Measurements from ENCODE around the gene NT5DC4.

The NT5DC4 gene

GRCh38 chr2:112727276-112728028 lies 6.6 kb downstream of the NT5DC4 start:
- no peak overlapping the region for H3K27ac ChIP-seq (ENCODE audit: low read depth in 2 of 2, low read length in 2 of 2)
- H3K36me3 ChIP-seq (ENCODE audit: control insufficient read depth in 2 of 2, insufficient read depth in 2 of 2, low read length in 2 of 2) = no peaks in the 10 kb centered on the region
- no peak overlapping the region for H3K4me3 ChIP-seq (ENCODE audit: low read length in 2 of 2)
- H3K9ac ChIP-seq (ENCODE audit: low read depth in 1 of 2, low read length in 2 of 2) = no peak overlapping the region
- H3K9me3 ChIP-seq (ENCODE audit: control insufficient read depth in 2 of 2, low read length in 2 of 2) = no peaks in the 10 kb centered on the region
- peaks cover 0 to 2% of the 10 kb centered on the region in 2 donors for H3K27me3 ChIP-seq (ENCODE audit: control insufficient read depth in 2 of 2, insufficient read depth in 2 of 2, low read length in 2 of 2)
- H3K4me1 ChIP-seq (ENCODE audit: control insufficient read depth in 2 of 2, insufficient read depth in 2 of 2, low read length in 2 of 2) = no peaks in the 10 kb centered on the region

- Histone ChIP-seq H3K9ac (ENCODE audit: low read depth in 1 of 2, low read length in 2 of 2) (no peak overlapping the region), H3K27ac (ENCODE audit: low read depth in 2 of 2, low read length in 2 of 2) (no peak overlapping the region), H3K9me3 (ENCODE audit: control insufficient read depth in 2 of 2, low read length in 2 of 2) (no peaks in the 10 kb centered on the region), H3K4me1 (ENCODE audit: control insufficient read depth in 2 of 2, insufficient read depth in 2 of 2, low read length in 2 of 2) (no peaks in the 10 kb centered on the region), H3K36me3 (ENCODE audit: control insufficient read depth in 2 of 2, insufficient read depth in 2 of 2, low read length in 2 of 2) (no peaks in the 10 kb centered on the region), H3K27me3 (ENCODE audit: control insufficient read depth in 2 of 2, insufficient read depth in 2 of 2, low read length in 2 of 2) (peaks cover 0 to 2% of the 10 kb centered on the region in 2 donors), H3K4me3 (ENCODE audit: low read length in 2 of 2) (no peak overlapping the region)
Observed at GRCh38 chr2:112728029-112728362, 7.2 kb downstream of the NT5DC4 start.

- peaks cover 0 to 2% of the 10 kb centered on the region in 2 donors for H3K27me3 ChIP-seq (ENCODE audit: control insufficient read depth in 2 of 2, insufficient read depth in 2 of 2, low read length in 2 of 2)
- no peak overlapping the region for H3K9ac ChIP-seq (ENCODE audit: low read depth in 1 of 2, low read length in 2 of 2)
- H3K4me1 ChIP-seq (ENCODE audit: control insufficient read depth in 2 of 2, insufficient read depth in 2 of 2, low read length in 2 of 2) = no peaks in the 10 kb centered on the region
- H3K27ac ChIP-seq (ENCODE audit: low read depth in 2 of 2, low read length in 2 of 2) = no peak overlapping the region
- no peaks in the 10 kb centered on the region for H3K9me3 ChIP-seq (ENCODE audit: control insufficient read depth in 2 of 2, low read length in 2 of 2)
- no peaks in the 10 kb centered on the region for H3K36me3 ChIP-seq (ENCODE audit: control insufficient read depth in 2 of 2, insufficient read depth in 2 of 2, low read length in 2 of 2)
- H3K4me3 ChIP-seq (ENCODE audit: low read length in 2 of 2) = no peak overlapping the region
Observed at GRCh38 chr2:112728378-112729175, 7.8 kb downstream of the NT5DC4 start.

GRCh38 chr2:112730216-112730615 lies 9.4 kb downstream of the NT5DC4 start:
- H3K4me3 ChIP-seq (ENCODE audit: low read length in 2 of 2) = no peak overlapping the region
- peaks cover 0 to 3% of the 10 kb centered on the region in 2 donors for H3K4me1 ChIP-seq (ENCODE audit: control insufficient read depth in 2 of 2, insufficient read depth in 2 of 2, low read length in 2 of 2)
- H3K9me3 ChIP-seq (ENCODE audit: control insufficient read depth in 2 of 2, low read length in 2 of 2) = no peaks in the 10 kb centered on the region
- no peak overlapping the region for H3K9ac ChIP-seq (ENCODE audit: low read depth in 1 of 2, low read length in 2 of 2)
- no peaks in the 10 kb centered on the region for H3K36me3 ChIP-seq (ENCODE audit: control insufficient read depth in 2 of 2, insufficient read depth in 2 of 2, low read length in 2 of 2)
- peaks cover 0 to 2% of the 10 kb centered on the region in 2 donors for H3K27me3 ChIP-seq (ENCODE audit: control insufficient read depth in 2 of 2, insufficient read depth in 2 of 2, low read length in 2 of 2)
- no peak overlapping the region for H3K27ac ChIP-seq (ENCODE audit: low read depth in 2 of 2, low read length in 2 of 2)

GRCh38 chr2:112730791-112731190 lies 10.0 kb downstream of the NT5DC4 start:
- no peaks in the 10 kb centered on the region for H3K9me3 ChIP-seq (ENCODE audit: control insufficient read depth in 2 of 2, low read length in 2 of 2)
- H3K27ac ChIP-seq (ENCODE audit: low read depth in 2 of 2, low read length in 2 of 2) = no peak overlapping the region
- peaks cover 0 to 3% of the 10 kb centered on the region in 2 donors for H3K4me1 ChIP-seq (ENCODE audit: control insufficient read depth in 2 of 2, insufficient read depth in 2 of 2, low read length in 2 of 2)
- H3K27me3 ChIP-seq (ENCODE audit: control insufficient read depth in 2 of 2, insufficient read depth in 2 of 2, low read length in 2 of 2) = peaks cover 0 to 2% of the 10 kb centered on the region in 2 donors
- no peaks in the 10 kb centered on the region for H3K36me3 ChIP-seq (ENCODE audit: control insufficient read depth in 2 of 2, insufficient read depth in 2 of 2, low read length in 2 of 2)
- H3K4me3 ChIP-seq (ENCODE audit: low read length in 2 of 2) = no peak overlapping the region
- H3K9ac ChIP-seq (ENCODE audit: low read depth in 1 of 2, low read length in 2 of 2) = no peak overlapping the region

GRCh38 chr2:112731479-112731878 lies 10.7 kb downstream of the NT5DC4 start:
- Histone ChIP-seq H3K9me3 (ENCODE audit: control insufficient read depth in 2 of 2, low read length in 2 of 2) (no peaks in the 10 kb centered on the region), H3K9ac (ENCODE audit: low read depth in 1 of 2, low read length in 2 of 2) (no peak overlapping the region), H3K27me3 (ENCODE audit: control insufficient read depth in 2 of 2, insufficient read depth in 2 of 2, low read length in 2 of 2) (peaks cover 0 to 2% of the 10 kb centered on the region in 2 donors), H3K4me1 (ENCODE audit: control insufficient read depth in 2 of 2, insufficient read depth in 2 of 2, low read length in 2 of 2) (peaks cover 0 to 3% of the 10 kb centered on the region in 2 donors), H3K27ac (ENCODE audit: low read depth in 2 of 2, low read length in 2 of 2) (no peak overlapping the region), H3K36me3 (ENCODE audit: control insufficient read depth in 2 of 2, insufficient read depth in 2 of 2, low read length in 2 of 2) (no peaks in the 10 kb centered on the region), H3K4me3 (ENCODE audit: low read length in 2 of 2) (no peak overlapping the region)

GRCh38 chr2:112733456-112733855 lies 12.6 kb downstream of the NT5DC4 start:
- Histone ChIP-seq H3K27me3 (ENCODE audit: control insufficient read depth in 2 of 2, insufficient read depth in 2 of 2, low read length in 2 of 2) (no peaks in the 10 kb centered on the region), H3K9ac (ENCODE audit: low read depth in 1 of 2, low read length in 2 of 2) (no peak overlapping the region), H3K4me1 (ENCODE audit: control insufficient read depth in 2 of 2, insufficient read depth in 2 of 2, low read length in 2 of 2) (peaks cover 0 to 3% of the 10 kb centered on the region in 2 donors), H3K4me3 (ENCODE audit: low read length in 2 of 2) (no peak overlapping the region), H3K9me3 (ENCODE audit: control insufficient read depth in 2 of 2, low read length in 2 of 2) (no peaks in the 10 kb centered on the region), H3K36me3 (ENCODE audit: control insufficient read depth in 2 of 2, insufficient read depth in 2 of 2, low read length in 2 of 2) (no peaks in the 10 kb centered on the region), H3K27ac (ENCODE audit: low read depth in 2 of 2, low read length in 2 of 2) (no peak overlapping the region)

- H3K27ac ChIP-seq (ENCODE audit: low read depth in 2 of 2, low read length in 2 of 2) = no peak overlapping the region
Observed at GRCh38 chr2:112733871-112734270, 13.1 kb downstream of the NT5DC4 start.

GRCh38 chr2:112737542-112738232 lies 16.9 kb downstream of the NT5DC4 start:
- H3K4me1 ChIP-seq (ENCODE audit: control insufficient read depth in 2 of 2, insufficient read depth in 2 of 2, low read length in 2 of 2) = peaks cover 0 to 3% of the 10 kb centered on the region in 2 donors
- H3K36me3 ChIP-seq (ENCODE audit: control insufficient read depth in 2 of 2, insufficient read depth in 2 of 2, low read length in 2 of 2) = peaks cover 0 to 5% of the 10 kb centered on the region in 2 donors
- H3K9me3 ChIP-seq (ENCODE audit: control insufficient read depth in 2 of 2, low read length in 2 of 2) = no peaks in the 10 kb centered on the region
- H3K27ac ChIP-seq (ENCODE audit: low read depth in 2 of 2, low read length in 2 of 2) = no peak overlapping the region
- no peaks in the 10 kb centered on the region for H3K27me3 ChIP-seq (ENCODE audit: control insufficient read depth in 2 of 2, insufficient read depth in 2 of 2, low read length in 2 of 2)
- no peak overlapping the region for H3K9ac ChIP-seq (ENCODE audit: low read depth in 1 of 2, low read length in 2 of 2)
- H3K4me3 ChIP-seq (ENCODE audit: low read length in 2 of 2) = no peak overlapping the region

More at GRCh38 chr2:112733871-112734270, 13.1 kb downstream of the NT5DC4 start:
- H3K27me3 ChIP-seq (ENCODE audit: control insufficient read depth in 2 of 2, insufficient read depth in 2 of 2, low read length in 2 of 2) = no peaks in the 10 kb centered on the region
- no peaks in the 10 kb centered on the region for H3K9me3 ChIP-seq (ENCODE audit: control insufficient read depth in 2 of 2, low read length in 2 of 2)
- H3K4me3 ChIP-seq (ENCODE audit: low read length in 2 of 2) = no peak overlapping the region
- no peak overlapping the region for H3K9ac ChIP-seq (ENCODE audit: low read depth in 1 of 2, low read length in 2 of 2)
- peaks cover 0 to 3% of the 10 kb centered on the region in 2 donors for H3K4me1 ChIP-seq (ENCODE audit: control insufficient read depth in 2 of 2, insufficient read depth in 2 of 2, low read length in 2 of 2)
- H3K36me3 ChIP-seq (ENCODE audit: control insufficient read depth in 2 of 2, insufficient read depth in 2 of 2, low read length in 2 of 2) = no peaks in the 10 kb centered on the region

GRCh38 chr2:112740527-112740926 lies 19.7 kb downstream of the NT5DC4 start:
- peaks cover 0 to 5% of the 10 kb centered on the region in 2 donors for H3K36me3 ChIP-seq (ENCODE audit: control insufficient read depth in 2 of 2, insufficient read depth in 2 of 2, low read length in 2 of 2)
- no peaks in the 10 kb centered on the region for H3K27me3 ChIP-seq (ENCODE audit: control insufficient read depth in 2 of 2, insufficient read depth in 2 of 2, low read length in 2 of 2)
- no peaks in the 10 kb centered on the region for H3K9me3 ChIP-seq (ENCODE audit: control insufficient read depth in 2 of 2, low read length in 2 of 2)
- H3K4me1 ChIP-seq (ENCODE audit: control insufficient read depth in 2 of 2, insufficient read depth in 2 of 2, low read length in 2 of 2) = no peaks in the 10 kb centered on the region
- no peak overlapping the region for H3K4me3 ChIP-seq (ENCODE audit: low read length in 2 of 2)
- no peak overlapping the region for H3K9ac ChIP-seq (ENCODE audit: low read depth in 1 of 2, low read length in 2 of 2)
- no peak overlapping the region for H3K27ac ChIP-seq (ENCODE audit: low read depth in 2 of 2, low read length in 2 of 2)
